Tibial nerve (tissue), 4 donors: Measurements from ENCODE around the gene PIGR. TPM values are rescaled to one million over a fixed set of nuclear protein-coding genes. Genes with fewer than 3 reads are reported as not detected.

Experiments
- DNase-seq, 2 donors: peaks; one replicate each; pipeline ENCODE4 v3.0.0-alpha.2; 2019; ENCODE audit warnings: low spot score in 2 of 2
- H3K27ac ChIP-seq, 4 donors: fragments of 200-600 bp; sonication (generic) in 3 of 4; one replicate each; pipeline ENCODE4 v1.5.1; 2017 to 2019; ENCODE audit warnings: mild to moderate bottlenecking in 1 of 4
- H3K27me3 ChIP-seq, 2 donors: fragments of 200-600 bp; sonication (generic) in 1 of 2; one replicate each; pipeline versions ENCODE4 v1.5.1 to v1.6.0; 2017 to 2019
- H3K36me3 ChIP-seq, 3 donors: fragments of 200-600 bp; sonication (generic); one replicate each; pipeline ENCODE4 v1.5.1; 2018 to 2019
- H3K4me1 ChIP-seq, 4 donors: fragments of 200-600 bp; sonication (generic) in 3 of 4; one replicate each; pipeline ENCODE4 v1.5.1; 2017 to 2019
- H3K4me3 ChIP-seq, 4 donors: fragments of 200-600 bp; sonication (generic) in 3 of 4; one replicate each; pipeline ENCODE4 v1.5.1; 2017 to 2019; ENCODE audit warnings: mild to moderate bottlenecking in 1 of 4, moderate library complexity in 1 of 4
- H3K9me3 ChIP-seq, 4 donors: fragments of 200-600 bp; sonication (generic) in 3 of 4; one replicate each; pipeline ENCODE4 v1.5.1; 2017 to 2019
- CTCF ChIP-seq, 5 experiments: fragments of 200-600 bp in 3 of 5; fragments of 450-650 bp in 2 of 5; sonication (generic) in 3 of 5; IDR thresholded peaks; one replicate each; pipeline ENCODE4 v1.5.1; 2016 to 2019; ENCODE audit warnings: antibody characterized with exemption in 5 of 5, mild to moderate bottlenecking in 3 of 5, moderate library complexity in 2 of 5
- EP300 ChIP-seq, 2 donors: sonication (generic); formaldehyde crosslinking; IDR thresholded peaks; one replicate each; pipeline ENCODE4 v1.6.1; 2017; ENCODE audit warnings: antibody characterized with exemption in 2 of 2, mild to moderate bottlenecking in 1 of 2
- POLR2A ChIP-seq, 2 donors: fragments of 450-650 bp; IDR thresholded peaks; one replicate each; pipeline ENCODE4 v1.6.1; 2017; ENCODE audit warnings: antibody characterized with exemption in 2 of 2, mild to moderate bottlenecking in 2 of 2, moderate library complexity in 2 of 2
- WGBS, 2 donors: methylation state at CpG; one replicate each; pipeline ENCODE4 v1.1.5; 2018; 5-methylcytosine and 5-hydroxymethylcytosine counted together
- total RNA-seq, 4 donors: library from RNA; depleted of rRNA; stranded (reverse); fragments of >200 nt; gene quantifications; one replicate each; pipeline ENCODE4 v1.1.0, GENCODE V29; 2016

Gene PIGR
- total RNA-seq, 4 donors from 2014 or later, result 0.22 TPM; not detected in 3

GRCh38 chr1:206908038-206908437, 38.2 kb downstream of the PIGR start:
- Histone ChIP-seq H3K4me3 (no peak overlapping the region), H3K27me3 (peaks cover 0 to 34% of the 10 kb centered on the region in 2 donors), H3K36me3 (no peaks in the 10 kb centered on the region), H3K27ac (no peak overlapping the region), H3K4me1 (peaks cover 0 to 20% (median 15%) of the 10 kb centered on the region in 4 donors), H3K9me3 (no peaks in the 10 kb centered on the region)
- no peak for TF ChIP-seq POLR2A (IDR thresholded peaks at IDR 0.05)
- TF ChIP-seq EP300 (IDR thresholded peaks at IDR 0.05), result no peak
- no peak for TF ChIP-seq CTCF (IDR thresholded peaks at IDR 0.05)
- no peak for DNase-seq
- WGBS, 2 donors, result 90 to 91% methylated on average over 10 of the region's 10 CpGs

- peaks cover 0 to 34% of the 10 kb centered on the region in 2 donors for H3K27me3 ChIP-seq
- H3K4me1 ChIP-seq, result peaks cover 0 to 20% (median 13%) of the 10 kb centered on the region in 4 donors
- no peaks in the 10 kb centered on the region for H3K9me3 ChIP-seq
- H3K4me3 ChIP-seq, result no peak overlapping the region
- no peak for DNase-seq
- TF ChIP-seq EP300 (IDR thresholded peaks at IDR 0.05) (no peak), CTCF (IDR thresholded peaks at IDR 0.05) (no peak), POLR2A (IDR thresholded peaks at IDR 0.05) (no peak)
- no peaks in the 10 kb centered on the region for H3K36me3 ChIP-seq
- H3K27ac ChIP-seq, result no peak overlapping the region
- WGBS, 2 donors, result 74 to 79% methylated on average over 21 to 23 of the region's 23 CpGs
These were observed 38.8 kb downstream of the PIGR start for GRCh38 chr1:206907304-206907991.

- TF ChIP-seq POLR2A (IDR thresholded peaks at IDR 0.05), result no peak
- TF ChIP-seq EP300 (IDR thresholded peaks at IDR 0.05), result no peak
- TF ChIP-seq CTCF (IDR thresholded peaks at IDR 0.05), result no peak
- Histone ChIP-seq H3K4me1 (peaks cover 0 to 15% (median 11%) of the 10 kb centered on the region in 4 donors), H3K27me3 (peaks cover 0 to 34% of the 10 kb centered on the region in 2 donors), H3K27ac (no peak overlapping the region), H3K36me3 (no peaks in the 10 kb centered on the region), H3K9me3 (no peaks in the 10 kb centered on the region), H3K4me3 (no peak overlapping the region)
- WGBS, 2 donors, result 57 to 69% methylated on average over 4 of the region's 4 CpGs
- DNase-seq, result no peak
These were observed 40.7 kb downstream of the PIGR start for GRCh38 chr1:206905295-206906164.

- WGBS, 2 donors, result 87 to 91% methylated on average over 10 of the region's 10 CpGs
- H3K27me3 ChIP-seq, result peaks cover 0 to 24% of the 10 kb centered on the region in 2 donors
- DNase-seq, result no peak
- no peaks in the 10 kb centered on the region for H3K36me3 ChIP-seq
- no peak overlapping the region for H3K4me3 ChIP-seq
- H3K4me1 ChIP-seq, result peaks cover 0 to 8% (median 5%) of the 10 kb centered on the region in 4 donors
- H3K9me3 ChIP-seq, result no peaks in the 10 kb centered on the region
- H3K27ac ChIP-seq, result no peak overlapping the region
- TF ChIP-seq CTCF (IDR thresholded peaks at IDR 0.05) (no peak), EP300 (IDR thresholded peaks at IDR 0.05) (no peak), POLR2A (IDR thresholded peaks at IDR 0.05) (no peak)
These were observed 41.7 kb downstream of the PIGR start for GRCh38 chr1:206904423-206905142.
